ENCODE results near the gene IFT57.

GRCh38 chr3:108181172-108181571 is 41.1 kb downstream of the IFT57 start:
- TF ChIP-seq CTCF (IDR thresholded peaks at IDR 0.05 in 8 of 11, conservative IDR thresholded peaks at IDR 0.05 in 3 of 11) (no peak), POLR2A (IDR thresholded peaks at IDR 0.05) (no peak)

All from spleen (tissue), 7 donors.